Activated T-helper 1 cell treated with anti-CD3 and anti-CD28 coated beads, Interleukin-12 subunit alpha, Interleukin-12 subunit beta, Interleukin-2, Interleukin-4 antibody, amounts not matched to agents 30 ng/mL and 10 ng/mL and 1 ng/mL, durations not matched to agents 14 hours and 24 hours and 36 hours (primary cell): Measurements from ENCODE around the gene HBQ1. TPM values are rescaled to one million over a fixed set of nuclear protein-coding genes. Genes with fewer than 3 reads are reported as not detected.
"Not testable (repeated sequence)": the region's sequence is repeated elsewhere in the genome, so short reads cannot be mapped to it uniquely, and the experiment has no call there.

Experiments
- DNase-seq: peaks from one replicate; pipeline ENCODE4 v3.0.0; 2021; ENCODE audit warnings: low spot score
- H3K27ac Mint-ChIP-seq: one replicate; pipeline ENCODE4 v1.8.0; 2021; ENCODE audit warnings: mild to moderate bottlenecking, mixed read lengths
- H3K27me3 Mint-ChIP-seq: one replicate; pipeline ENCODE4 v1.8.0; 2022; ENCODE audit warnings: mild to moderate bottlenecking, moderate library complexity, mixed read lengths; ENCODE audit not compliant: insufficient read depth
- H3K36me3 Mint-ChIP-seq: one replicate; pipeline ENCODE4 v1.8.0; 2021; ENCODE audit warnings: low read depth, mixed read lengths
- H3K4me1 Mint-ChIP-seq: one replicate; pipeline ENCODE4 v1.8.0; 2021; ENCODE audit warnings: low read depth, mixed read lengths
- H3K4me3 Mint-ChIP-seq: one replicate; pipeline ENCODE4 v1.8.0; 2021; ENCODE audit warnings: mild to moderate bottlenecking, moderate library complexity, mixed read lengths
- H3K9me3 Mint-ChIP-seq: one replicate; pipeline ENCODE4 v1.8.0; 2021; ENCODE audit warnings: mixed read lengths
- intact Hi-C: fragments of 100-400 bp; cut with micrococcal nuclease; formaldehyde crosslinking; loops from one replicate; pipeline ENCODE4 v1.15.1; 2024
- total RNA-seq: library from RNA; stranded (reverse); gene quantifications from 2 replicates; pipeline ENCODE4 v1.2.3, GENCODE V29; 2022

Gene HBQ1
- total RNA-seq, 1 donor from 2014 or later, result 0.54 TPM

DNA sequence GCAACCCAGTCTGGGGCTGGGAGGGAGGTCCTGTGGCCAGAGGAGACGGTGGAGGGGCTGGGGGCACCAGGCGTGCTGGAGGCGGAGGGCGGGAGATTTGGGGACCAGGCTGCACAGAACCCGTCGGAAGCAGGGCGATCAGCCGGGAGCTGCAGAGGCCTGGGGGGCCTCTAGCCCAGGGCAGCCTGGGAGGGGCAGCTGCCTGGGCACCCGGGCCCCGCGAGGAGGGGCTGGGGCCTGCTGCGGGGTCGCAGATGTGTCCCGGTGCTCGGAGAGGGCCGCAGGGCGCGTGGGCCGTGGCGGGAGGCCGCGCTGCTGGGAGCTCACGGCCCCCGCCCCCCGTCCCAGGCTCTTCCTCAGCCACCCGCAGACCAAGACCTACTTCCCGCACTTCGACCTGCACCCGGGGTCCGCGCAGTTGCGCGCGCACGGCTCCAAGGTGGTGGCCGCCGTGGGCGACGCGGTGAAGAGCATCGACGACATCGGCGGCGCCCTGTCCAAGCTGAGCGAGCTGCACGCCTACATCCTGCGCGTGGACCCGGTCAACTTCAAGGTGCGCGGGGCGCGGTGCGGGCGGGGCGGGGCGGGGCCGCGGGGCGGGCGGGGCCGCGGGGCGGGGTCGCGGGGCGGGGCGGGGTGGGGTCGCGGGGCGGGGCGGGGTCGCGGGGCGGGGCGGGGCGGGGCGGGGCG lies 16.0 kb upstream of the HBQ1 start:
- H3K9me3 Mint-ChIP-seq, H3K4me3 Mint-ChIP-seq, H3K36me3 Mint-ChIP-seq, DNase-seq, intact Hi-C loops, H3K4me1 Mint-ChIP-seq, H3K27ac Mint-ChIP-seq: not testable (repeated sequence)
- peaks cover 42% of the 10 kb centered on the region for H3K27me3 Mint-ChIP-seq

GRCh38 chr16:164827-165538 lies 15.3 kb upstream of the HBQ1 start:
- intact Hi-C loops, result no loop called here
- no peak overlapping the region for H3K27ac Mint-ChIP-seq
- H3K9me3 Mint-ChIP-seq, result no peaks in the 10 kb centered on the region
- no peak for DNase-seq
- peaks cover 44% of the 10 kb centered on the region for H3K27me3 Mint-ChIP-seq
- H3K36me3 Mint-ChIP-seq, result no peaks in the 10 kb centered on the region
- no peak overlapping the region for H3K4me3 Mint-ChIP-seq
- H3K4me1 Mint-ChIP-seq, result peaks cover under 1% of the 10 kb centered on the region

- no peak for DNase-seq
- H3K27ac Mint-ChIP-seq, result no peak within 1 kb of the TSS
- H3K36me3 Mint-ChIP-seq, result no peaks in the 10 kb centered on the region
- no peaks in the 10 kb centered on the region for H3K9me3 Mint-ChIP-seq
- peaks cover 5% of the 10 kb centered on the region for H3K4me1 Mint-ChIP-seq
- H3K4me3 Mint-ChIP-seq, result no peak within 1 kb of the TSS
- intact Hi-C loops, result loop anchor here (2.0 kb wide), 1 partner anchor 15 kb away; the partner anchor contains the start of gene HBQ1
- H3K27me3 Mint-ChIP-seq, result peaks cover 49% of the 10 kb centered on the region
Observed at GRCh38 chr16:165539-166374, 14.5 kb upstream of the HBQ1 start, which contains the start of gene HBM. TSS of gene HBM (plus strand) at chr16:165978. CDS start at chr16:165998, 20 bp downstream.

- H3K4me1 Mint-ChIP-seq, result peaks cover 5% of the 10 kb centered on the region
Observed at GRCh38 chr16:166375-167121, 13.7 kb upstream of the HBQ1 start.

GRCh38 chr16:167122-167690 lies 13.1 kb upstream of the HBQ1 start:
- no peaks in the 10 kb centered on the region for H3K9me3 Mint-ChIP-seq
- intact Hi-C loops, result loop anchor here (2.0 kb wide), 1 partner anchor 14 kb away; the partner anchor contains the start of gene HBQ1
- peak overlapping the region; percentile 55 for H3K27ac Mint-ChIP-seq
- peaks cover 51% of the 10 kb centered on the region for H3K27me3 Mint-ChIP-seq
- DNase-seq, result no peak
- no peak overlapping the region for H3K4me3 Mint-ChIP-seq
- no peaks in the 10 kb centered on the region for H3K36me3 Mint-ChIP-seq
- peaks cover 5% of the 10 kb centered on the region for H3K4me1 Mint-ChIP-seq

More at GRCh38 chr16:166375-167121, 13.7 kb upstream of the HBQ1 start:
- peak overlapping the region; percentile 55 for H3K27ac Mint-ChIP-seq
- no peak for DNase-seq
- H3K4me3 Mint-ChIP-seq, result no peak overlapping the region
- H3K36me3 Mint-ChIP-seq, result no peaks in the 10 kb centered on the region
- peaks cover 50% of the 10 kb centered on the region for H3K27me3 Mint-ChIP-seq
- no peaks in the 10 kb centered on the region for H3K9me3 Mint-ChIP-seq
- intact Hi-C loops, result loop anchor here (2.0 kb wide), 1 partner anchor 14 kb away; the partner anchor contains the start of gene HBQ1

GRCh38 chr16:168424-168823 lies 11.8 kb upstream of the HBQ1 start:
- Mint-ChIP-seq H3K36me3 (no peaks in the 10 kb centered on the region), H3K9me3 (no peaks in the 10 kb centered on the region), H3K27me3 (peaks cover 47% of the 10 kb centered on the region), H3K4me3 (no peak overlapping the region), H3K27ac (no peak overlapping the region), H3K4me1 (peaks cover 5% of the 10 kb centered on the region)
- DNase-seq, result no peak
- intact Hi-C loops, result no loop called here

GRCh38 chr16:169014-169413 lies 11.2 kb upstream of the HBQ1 start:
- DNase-seq, result no peak
- intact Hi-C loops, result no loop called here
- Mint-ChIP-seq H3K27me3 (peaks cover 49% of the 10 kb centered on the region), H3K36me3 (no peaks in the 10 kb centered on the region), H3K27ac (no peak overlapping the region), H3K4me3 (no peak overlapping the region), H3K4me1 (peaks cover 5% of the 10 kb centered on the region), H3K9me3 (no peaks in the 10 kb centered on the region)

GRCh38 chr16:170088-170507 lies 10.2 kb upstream of the HBQ1 start:
- DNase-seq, H3K36me3 Mint-ChIP-seq, H3K27ac Mint-ChIP-seq, H3K9me3 Mint-ChIP-seq, H3K4me1 Mint-ChIP-seq, intact Hi-C loops, H3K4me3 Mint-ChIP-seq: not testable (repeated sequence)
- peaks cover 58% of the 10 kb centered on the region for H3K27me3 Mint-ChIP-seq

- H3K27ac Mint-ChIP-seq, result no peak overlapping the region
- no peak overlapping the region for H3K4me3 Mint-ChIP-seq
- H3K9me3 Mint-ChIP-seq, result no peaks in the 10 kb centered on the region
- intact Hi-C loops, result no loop called here
- no peak for DNase-seq
- H3K4me1 Mint-ChIP-seq, result peaks cover 5% of the 10 kb centered on the region
- H3K27me3 Mint-ChIP-seq, result peaks cover 61% of the 10 kb centered on the region
- no peaks in the 10 kb centered on the region for H3K36me3 Mint-ChIP-seq
Observed at GRCh38 chr16:170788-171187, 9.5 kb upstream of the HBQ1 start.

DNA sequence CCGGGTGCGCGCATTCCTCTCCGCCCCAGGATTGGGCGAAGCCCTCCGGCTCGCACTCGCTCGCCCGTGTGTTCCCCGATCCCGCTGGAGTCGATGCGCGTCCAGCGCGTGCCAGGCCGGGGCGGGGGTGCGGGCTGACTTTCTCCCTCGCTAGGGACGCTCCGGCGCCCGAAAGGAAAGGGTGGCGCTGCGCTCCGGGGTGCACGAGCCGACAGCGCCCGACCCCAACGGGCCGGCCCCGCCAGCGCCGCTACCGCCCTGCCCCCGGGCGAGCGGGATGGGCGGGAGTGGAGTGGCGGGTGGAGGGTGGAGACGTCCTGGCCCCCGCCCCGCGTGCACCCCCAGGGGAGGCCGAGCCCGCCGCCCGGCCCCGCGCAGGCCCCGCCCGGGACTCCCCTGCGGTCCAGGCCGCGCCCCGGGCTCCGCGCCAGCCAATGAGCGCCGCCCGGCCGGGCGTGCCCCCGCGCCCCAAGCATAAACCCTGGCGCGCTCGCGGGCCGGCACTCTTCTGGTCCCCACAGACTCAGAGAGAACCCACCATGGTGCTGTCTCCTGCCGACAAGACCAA lies 7.8 kb upstream of the HBQ1 start, which contains the start of gene HBA2:
Gene HBA2, plus strand, starts transcription at position 503 of the 568 bp plus-strand sequence. Its CDS starts 37 bp downstream, at position 540.
- peaks cover 57% of the 10 kb centered on the region for H3K27me3 Mint-ChIP-seq
- H3K9me3 Mint-ChIP-seq, H3K4me3 Mint-ChIP-seq, H3K4me1 Mint-ChIP-seq, H3K36me3 Mint-ChIP-seq, H3K27ac Mint-ChIP-seq, intact Hi-C loops, DNase-seq: not testable (repeated sequence)

GRCh38 chr16:173211-173854 lies 6.9 kb upstream of the HBQ1 start:
- H3K4me3 Mint-ChIP-seq, H3K27ac Mint-ChIP-seq, intact Hi-C loops, DNase-seq, H3K4me1 Mint-ChIP-seq, H3K36me3 Mint-ChIP-seq, H3K9me3 Mint-ChIP-seq: not testable (repeated sequence)
- peaks cover 56% of the 10 kb centered on the region for H3K27me3 Mint-ChIP-seq
